ES-I3 (cell line): ENCODE results near the gene ICA1.
A peak's percentile ranks its signal among the peaks of the same experiment; 100 is the strongest.
"Not testable (repeated sequence)": the region's sequence is repeated elsewhere in the genome, so short reads cannot be mapped to it uniquely, and the experiment has no call there.

Source experiments
- H3K36me3 ChIP-seq: 2 replicates; pipeline ENCODE4 v1.6.1; 2013; ENCODE audit warnings: mild to moderate bottlenecking, low read length, control low read depth, moderate library complexity; ENCODE audit not compliant: insufficient read depth
- H3K4me1 ChIP-seq: 2 replicates; pipeline ENCODE4 v1.6.1; 2013; ENCODE audit warnings: mild to moderate bottlenecking, control low read depth, low read length; ENCODE audit not compliant: insufficient read depth
- H3K9ac ChIP-seq: 2 replicates; pipeline ENCODE4 v1.6.1; 2013; ENCODE audit warnings: low read depth, mild to moderate bottlenecking, low read length, moderate library complexity
- H3K9me3 ChIP-seq: 2 replicates; pipeline ENCODE4 v1.6.1; 2013; ENCODE audit warnings: mild to moderate bottlenecking, low read length, moderate library complexity; ENCODE audit not compliant: control insufficient read depth, insufficient read depth

The ICA1 gene

GRCh38 chr7:8261711-8262695 lies at the start of gene ICA1:
Gene ICA1 (minus strand): TSS chr7:8262167. CDS start chr7:8235926, 26,241 bp downstream.
- no peaks in the 10 kb centered on the region for H3K9me3 ChIP-seq
- H3K9ac ChIP-seq = peak within 1 kb of the TSS; percentile 71
- H3K4me1 ChIP-seq = no peaks in the 10 kb centered on the region
- no peaks in the 10 kb centered on the region for H3K36me3 ChIP-seq

- no peak overlapping the region for H3K9ac ChIP-seq
Measured at GRCh38 chr7:8310876-8311275, 48.9 kb upstream of the ICA1 start.

GRCh38 chr7:8305625-8306388 lies 43.8 kb upstream of the ICA1 start:
- no peaks in the 10 kb centered on the region for H3K9me3 ChIP-seq
- no peaks in the 10 kb centered on the region for H3K36me3 ChIP-seq
- H3K9ac ChIP-seq = no peak overlapping the region
- H3K4me1 ChIP-seq = no peaks in the 10 kb centered on the region

More at GRCh38 chr7:8310876-8311275, 48.9 kb upstream of the ICA1 start:
- no peaks in the 10 kb centered on the region for H3K36me3 ChIP-seq
- no peaks in the 10 kb centered on the region for H3K4me1 ChIP-seq
- H3K9me3 ChIP-seq = peaks cover 3% of the 10 kb centered on the region; the same call in 1 of the 2 replicates

GRCh38 chr7:8305104-8305503 lies 43.1 kb upstream of the ICA1 start:
- Histone ChIP-seq H3K9me3 (no peaks in the 10 kb centered on the region), H3K4me1 (no peaks in the 10 kb centered on the region), H3K36me3 (no peaks in the 10 kb centered on the region), H3K9ac (no peak overlapping the region)

- Histone ChIP-seq H3K9me3 (no peaks in the 10 kb centered on the region), H3K36me3 (no peaks in the 10 kb centered on the region), H3K4me1 (no peaks in the 10 kb centered on the region), H3K9ac (peak overlapping the region; percentile 49)
Measured at GRCh38 chr7:8303904-8304528, 42.0 kb upstream of the ICA1 start.

- not testable (repeated sequence) for H3K9ac ChIP-seq, H3K36me3 ChIP-seq, H3K4me1 ChIP-seq, H3K9me3 ChIP-seq
Measured at GRCh38 chr7:8297023-8297422, 35.1 kb upstream of the ICA1 start.

- Histone ChIP-seq H3K36me3 (no peaks in the 10 kb centered on the region), H3K4me1 (peaks cover 6% of the 10 kb centered on the region; the same call in 1 of the 2 replicates), H3K9me3 (no peaks in the 10 kb centered on the region), H3K9ac (no peak overlapping the region)
Measured at GRCh38 chr7:8296362-8296659, 34.3 kb upstream of the ICA1 start.

GRCh38 chr7:8295638-8296361 lies 33.8 kb upstream of the ICA1 start:
- Histone ChIP-seq H3K4me1 (peaks cover 11% of the 10 kb centered on the region), H3K9me3 (no peaks in the 10 kb centered on the region), H3K9ac (no peak overlapping the region), H3K36me3 (no peaks in the 10 kb centered on the region)

GRCh38 chr7:8291397-8292141 lies 29.6 kb upstream of the ICA1 start:
- Histone ChIP-seq H3K36me3 (no peaks in the 10 kb centered on the region), H3K9me3 (no peaks in the 10 kb centered on the region), H3K9ac (no peak overlapping the region), H3K4me1 (peaks cover 21% of the 10 kb centered on the region)

- Histone ChIP-seq H3K36me3 (no peaks in the 10 kb centered on the region), H3K9me3 (no peaks in the 10 kb centered on the region), H3K4me1 (peaks cover 19% of the 10 kb centered on the region), H3K9ac (no peak overlapping the region)
Measured at GRCh38 chr7:8290645-8291308, 28.8 kb upstream of the ICA1 start.

GRCh38 chr7:8286118-8286517 lies 24.2 kb upstream of the ICA1 start:
- peaks cover 13% of the 10 kb centered on the region for H3K4me1 ChIP-seq
- no peak overlapping the region for H3K9ac ChIP-seq
- H3K9me3 ChIP-seq = no peaks in the 10 kb centered on the region
- no peaks in the 10 kb centered on the region for H3K36me3 ChIP-seq

- H3K36me3 ChIP-seq = no peaks in the 10 kb centered on the region
Measured at GRCh38 chr7:8285155-8285554, 23.2 kb upstream of the ICA1 start.

GRCh38 chr7:8284606-8285005 lies 22.6 kb upstream of the ICA1 start:
- no peak overlapping the region for H3K9ac ChIP-seq
- no peaks in the 10 kb centered on the region for H3K36me3 ChIP-seq
- peaks cover 6% of the 10 kb centered on the region; the same call in 1 of the 2 replicates for H3K4me1 ChIP-seq
- no peaks in the 10 kb centered on the region for H3K9me3 ChIP-seq

More at GRCh38 chr7:8285155-8285554, 23.2 kb upstream of the ICA1 start:
- H3K9ac ChIP-seq = no peak overlapping the region
- H3K9me3 ChIP-seq = no peaks in the 10 kb centered on the region
- peaks cover 6% of the 10 kb centered on the region; the same call in 1 of the 2 replicates for H3K4me1 ChIP-seq
